Left ventricle myocardium superior (tissue), 1 donor: Measurements from ENCODE around the gene HEMGN. TPM values are rescaled to one million over a fixed set of nuclear protein-coding genes. Genes with fewer than 3 reads are reported as not detected.
"Not testable (repeated sequence)": the region's sequence is repeated elsewhere in the genome, so short reads cannot be mapped to it uniquely, and the experiment has no call there.

Source experiments
- ATAC-seq: fragments of 200-7000 bp; cut with Tn5 transposase; one replicate; pipeline ENCODE4 v1.9.1; 2020; ENCODE audit warnings: mild to moderate bottlenecking, moderate library complexity
- DNase-seq: peaks from one replicate; pipeline ENCODE4 v3.0.0-alpha.2; 2020
- intact Hi-C: fragments of 100-400 bp; cut with micrococcal nuclease; formaldehyde crosslinking; loops from one replicate; pipeline ENCODE4 v1.11.0; 2022
- total RNA-seq: library from RNA; stranded (reverse); fragmentation: NEBNext Ultra II Directional; extraction: Animal tissue kit (Norgen Biotek cat#: 25700); gene quantifications from one replicate; pipeline ENCODE4 v1.2.1, GENCODE V29; 2021
- donor health status: DM: no; HTN: yes; CAD: no; lungs with severe emphysema.

Gene HEMGN
- total RNA-seq, 1 donor from 2014 or later: not detected

GRCh38 chr9:97970165-97970564, 32.2 kb upstream of the HEMGN start:
- intact Hi-C loops: no loop called here
- no peak for ATAC-seq
- DNase-seq: no peak

- DNase-seq (no peak), ATAC-seq (no peak)
- intact Hi-C loops: no loop called here
Measured at GRCh38 chr9:97969014-97969413, 31.0 kb upstream of the HEMGN start.

GRCh38 chr9:97966493-97966892, 28.5 kb upstream of the HEMGN start:
- ATAC-seq: no peak
- intact Hi-C loops: no loop called here
- DNase-seq: no peak

GRCh38 chr9:97964901-97965300, 26.9 kb upstream of the HEMGN start:
- intact Hi-C loops: no loop called here
- DNase-seq (no peak), ATAC-seq (peak; percentile 75)

GRCh38 chr9:97963232-97963631, 25.3 kb upstream of the HEMGN start:
- intact Hi-C loops: no loop called here
- no peak for DNase-seq
- no peak for ATAC-seq

GRCh38 chr9:97962575-97962974, 24.6 kb upstream of the HEMGN start:
- ATAC-seq (no peak), DNase-seq (no peak)
- intact Hi-C loops: no loop called here

- ATAC-seq (peak; percentile 29), DNase-seq (no peak)
- intact Hi-C loops: no loop called here
Measured at GRCh38 chr9:97962136-97962535, 24.2 kb upstream of the HEMGN start.

GRCh38 chr9:97961361-97961760, 23.4 kb upstream of the HEMGN start:
- intact Hi-C loops: no loop called here
- ATAC-seq: no peak

GRCh38 chr9:97960678-97961328, 22.8 kb upstream of the HEMGN start:
- DNase-seq, ATAC-seq, intact Hi-C loops: not testable (repeated sequence)

More at GRCh38 chr9:97961361-97961760, 23.4 kb upstream of the HEMGN start:
- no peak for DNase-seq

- DNase-seq: no peak
- ATAC-seq: no peak
- intact Hi-C loops: no loop called here
Measured at GRCh38 chr9:97959585-97959984, 21.6 kb upstream of the HEMGN start.

- intact Hi-C loops: no loop called here
- DNase-seq (no peak), ATAC-seq (no peak)
Measured at GRCh38 chr9:97958812-97959511, 21.0 kb upstream of the HEMGN start.

GRCh38 chr9:97956331-97956730, 18.4 kb upstream of the HEMGN start:
- DNase-seq (no peak), ATAC-seq (no peak)
- intact Hi-C loops: no loop called here

- DNase-seq: no peak
- intact Hi-C loops: no loop called here
- ATAC-seq: peak; percentile 73
Measured at GRCh38 chr9:97954550-97954989, 16.6 kb upstream of the HEMGN start.

- DNase-seq, ATAC-seq, intact Hi-C loops: not testable (repeated sequence)
Measured at GRCh38 chr9:97950873-97951272, 12.9 kb upstream of the HEMGN start.

- DNase-seq, intact Hi-C loops, ATAC-seq: not testable (repeated sequence)
Measured at GRCh38 chr9:97947094-97947493, 9.1 kb upstream of the HEMGN start.

GRCh38 chr9:97945470-97945869, 7.5 kb upstream of the HEMGN start:
- ATAC-seq, DNase-seq, intact Hi-C loops: not testable (repeated sequence)

- DNase-seq: no peak
- no peak for ATAC-seq
- intact Hi-C loops: no loop called here
Measured at GRCh38 chr9:97944612-97945011, 6.6 kb upstream of the HEMGN start.

- intact Hi-C loops: no loop called here
- ATAC-seq (no peak), DNase-seq (no peak)
Measured at GRCh38 chr9:97943308-97943855, 5.4 kb upstream of the HEMGN start.

- intact Hi-C loops: no loop called here
- ATAC-seq (no peak), DNase-seq (no peak)
Measured at GRCh38 chr9:97941323-97941722, 3.4 kb upstream of the HEMGN start.

GRCh38 chr9:97940741-97941140, 2.8 kb upstream of the HEMGN start:
- DNase-seq (no peak), ATAC-seq (no peak)
- intact Hi-C loops: no loop called here

- ATAC-seq (no peak), DNase-seq (no peak)
- intact Hi-C loops: no loop called here
Measured at GRCh38 chr9:97940233-97940632, 2.3 kb upstream of the HEMGN start.
